Measurements from ENCODE around the gene CPM.

- TF ChIP-seq CTCF (IDR thresholded peaks at IDR 0.05): no peak
- TF ChIP-seq POLR2AphosphoS5 (IDR thresholded peaks at IDR 0.05): no peak
These were observed 119.8 kb downstream of the CPM start for GRCh38 chr12:68813242-68813593.
